GM21619 (cell line): ENCODE measurements around the gene MAML2.

ENCODE experiments used
- ATAC-seq: cut with Tn5 transposase; IDR thresholded peaks from one replicate; pipeline ENCODE4 v1.9.1; 2021; ENCODE audit not compliant: unreplicated experiment

MAML2 gene

GRCh38 chr11:96107143-96107824 lies 235.7 kb downstream of the MAML2 start:
- ATAC-seq = no peak

GRCh38 chr11:96106645-96107044 lies 236.3 kb downstream of the MAML2 start:
- ATAC-seq = no peak

- ATAC-seq = no peak
Measured at GRCh38 chr11:96105944-96106343, 237.1 kb downstream of the MAML2 start.

GRCh38 chr11:96105197-96105895 lies 237.6 kb downstream of the MAML2 start:
- no peak for ATAC-seq

GRCh38 chr11:96104496-96104895 lies 238.5 kb downstream of the MAML2 start:
- ATAC-seq = no peak

- no peak for ATAC-seq
Measured at GRCh38 chr11:96103721-96104120, 239.3 kb downstream of the MAML2 start.

GRCh38 chr11:96103102-96103501 lies 239.9 kb downstream of the MAML2 start:
- no peak for ATAC-seq

- no peak for ATAC-seq
Measured at GRCh38 chr11:96102664-96103078, 240.3 kb downstream of the MAML2 start.

GRCh38 chr11:96101146-96101545 lies 241.8 kb downstream of the MAML2 start:
- no peak for ATAC-seq

GRCh38 chr11:96098511-96099241 lies 244.3 kb downstream of the MAML2 start:
- no peak for ATAC-seq

GRCh38 chr11:96097844-96098421 lies 245.1 kb downstream of the MAML2 start:
- ATAC-seq = no peak

GRCh38 chr11:96096360-96096759 lies 246.6 kb downstream of the MAML2 start:
- ATAC-seq = no peak

- ATAC-seq = no peak
Measured at GRCh38 chr11:96095884-96096303, 247.1 kb downstream of the MAML2 start.

GRCh38 chr11:96094156-96094555 lies 248.8 kb downstream of the MAML2 start:
- ATAC-seq = no peak

- no peak for ATAC-seq
Measured at GRCh38 chr11:96092511-96092910, 250.5 kb downstream of the MAML2 start.

GRCh38 chr11:96091476-96091875 lies 251.5 kb downstream of the MAML2 start:
- ATAC-seq = no peak

- no peak for ATAC-seq
Measured at GRCh38 chr11:96090711-96091110, 252.3 kb downstream of the MAML2 start.

GRCh38 chr11:96088914-96089313 lies 254.1 kb downstream of the MAML2 start:
- no peak for ATAC-seq

- ATAC-seq = no peak
Measured at GRCh38 chr11:96086111-96086510, 256.9 kb downstream of the MAML2 start.

GRCh38 chr11:96085319-96085930 lies 257.6 kb downstream of the MAML2 start:
- no peak for ATAC-seq
